GM21447 (cell line): ENCODE measurements around the gene SPDYE2B.
"Not testable (repeated sequence)": the region's sequence is repeated elsewhere in the genome, so short reads cannot be mapped to it uniquely, and the experiment has no call there.

Source experiments
- ATAC-seq: cut with Tn5 transposase; IDR thresholded peaks from one replicate; pipeline ENCODE4 v1.9.1; 2021; ENCODE audit not compliant: unreplicated experiment

The SPDYE2B gene

GRCh38 chr7:102697642-102698512 is 47.8 kb downstream of the SPDYE2B start:
- ATAC-seq = not testable (repeated sequence)

GRCh38 chr7:102698962-102699750 is 49.0 kb downstream of the SPDYE2B start:
- ATAC-seq = not testable (repeated sequence)
